Esophagus squamous epithelium (tissue), 4 donors: ENCODE data around the gene YIPF6.

Source experiments
- CTCF ChIP-seq, 6 experiments: fragments of 450-650 bp in 4 of 6; fragments of 200-600 bp in 2 of 6; sonication (generic) in 2 of 6; IDR thresholded peaks; one replicate each; pipeline ENCODE4 v1.5.1; 2016 to 2019; ENCODE audit warnings: antibody characterized with exemption in 6 of 6, mild to moderate bottlenecking in 4 of 6, moderate library complexity in 4 of 6
- POLR2A ChIP-seq, 4 donors: fragments of 450-650 bp; IDR thresholded peaks; one replicate each; pipeline ENCODE4 v1.6.1; 2017; ENCODE audit warnings: antibody characterized with exemption in 4 of 4, mild to moderate bottlenecking in 4 of 4, moderate library complexity in 3 of 4

GRCh38 chrX:68488657-68489056 is 10.2 kb upstream of the YIPF6 start:
- TF ChIP-seq CTCF (IDR thresholded peaks at IDR 0.05) = no peak
- no peak for TF ChIP-seq POLR2A (IDR thresholded peaks at IDR 0.05)
